SK-N-MC (cell line): ENCODE measurements around the gene PAXIP1.

ENCODE experiments used
- EZH2 ChIP-seq: fragments of 200-600 bp; sonication (generic); IDR thresholded peaks from one replicate; pipeline ENCODE4 v1.6.1; 2017; ENCODE audit warnings: antibody characterized with exemption
- FOXP2 ChIP-seq: optimal IDR thresholded peaks from 2 replicates; pipeline ENCODE3; 2011; ENCODE audit warnings: mild to moderate bottlenecking, moderate library complexity; ENCODE audit not compliant: insufficient read depth; ENCODE audit errors: extremely low read length, control extremely low read depth
- POLR2AphosphoS5 ChIP-seq: IDR thresholded peaks from 2 replicates; pipeline ENCODE4 v1.6.1; 2012; ENCODE audit warnings: mild to moderate bottlenecking, low read depth, low read length, borderline replicate concordance

- TF ChIP-seq POLR2AphosphoS5: no peak
- TF ChIP-seq EZH2: no peak
- TF ChIP-seq FOXP2: no peak
Measured at GRCh38 chr7:155009570-155010157, 6.7 kb upstream of the PAXIP1 start.
